Natural killer cell (primary cell): Measurements from ENCODE around the gene PSORS1C1. TPM values are rescaled to one million over a fixed set of nuclear protein-coding genes. Genes with fewer than 3 reads are reported as not detected.

Experiments used
- ATAC-seq, 3 donors: fragments of 150-1000 bp in 2 of 3; fragments of 200-7000 bp in 1 of 3; cut with Tn5 transposase; 1 replicate in 1 of 3; 2 replicates in 2 of 3; pipeline ENCODE4 v1.10.0; 2021; ENCODE audit warnings: mild to moderate bottlenecking in 2 of 3, moderate library complexity in 2 of 3
- DNase-seq, 2 donors: peaks; one replicate each; pipeline versions ENCODE4 v3.0.0 to v3.0.0-alpha.2; 2013 to 2021; ENCODE audit warnings: mixed read lengths in 1 of 2
- H3K27ac ChIP-seq: one replicate; pipeline ENCODE4 v1.5.1; 2013; ENCODE audit warnings: mild to moderate bottlenecking, low read length
- H3K27me3 ChIP-seq: one replicate; pipeline ENCODE4 v1.6.1; 2013; ENCODE audit warnings: low read length; ENCODE audit not compliant: control insufficient read depth, insufficient read depth
- H3K36me3 ChIP-seq: one replicate; pipeline ENCODE4 v1.6.1; 2013; ENCODE audit warnings: low read length; ENCODE audit not compliant: control insufficient read depth, insufficient read depth
- H3K4me1 ChIP-seq: one replicate; pipeline ENCODE4 v1.6.1; 2013; ENCODE audit warnings: low read length; ENCODE audit not compliant: control insufficient read depth, insufficient read depth
- H3K4me3 ChIP-seq: one replicate; pipeline ENCODE4 v1.5.1; 2013; ENCODE audit warnings: low read length
- H3K9me3 ChIP-seq: one replicate; pipeline ENCODE4 v1.6.1; 2013; ENCODE audit warnings: low read length; ENCODE audit not compliant: control insufficient read depth, insufficient read depth
- H3K27ac Mint-ChIP-seq, 2 donors: one replicate each; pipeline ENCODE4 v1.8.0; 2022; ENCODE audit warnings: mild to moderate bottlenecking in 2 of 2, mixed read lengths in 2 of 2, moderate library complexity in 1 of 2
- H3K27me3 Mint-ChIP-seq, 2 donors: one replicate each; pipeline ENCODE4 v1.8.0; 2022; ENCODE audit warnings: low read depth in 2 of 2, mixed read lengths in 2 of 2
- H3K36me3 Mint-ChIP-seq: one replicate; pipeline ENCODE4 v1.8.0; 2022; ENCODE audit warnings: mixed read lengths
- H3K4me1 Mint-ChIP-seq, 2 donors: one replicate each; pipeline ENCODE4 v1.8.0; 2022; ENCODE audit warnings: mixed read lengths in 2 of 2
- H3K4me3 Mint-ChIP-seq: one replicate; pipeline ENCODE4 v1.8.0; 2022; ENCODE audit warnings: mild to moderate bottlenecking, moderate library complexity, mixed read lengths
- H3K9me3 Mint-ChIP-seq, 2 donors: one replicate each; pipeline ENCODE4 v1.8.0; 2022; ENCODE audit warnings: mixed read lengths in 2 of 2
- WGBS: methylation state at CpG from one replicate; pipeline ENCODE4 v1.1.7; 2013; ENCODE audit warnings: missing lambda C conversion rate; ENCODE audit not compliant: insufficient coverage; 5-methylcytosine and 5-hydroxymethylcytosine counted together
- intact Hi-C: fragments of 100-400 bp; cut with micrococcal nuclease; formaldehyde crosslinking; loops from one replicate; pipeline ENCODE4 v1.14.2; 2022
- total RNA-seq, 4 donors: library from RNA; stranded (reverse); fragments of 120-200 nt in 1 of 4; gene quantifications; one replicate each; pipeline versions ENCODE4 v1.2.3 to v1.2.4, GENCODE V29; 2013 to 2022
- TF ChIP-seq, protein P1 (sequence below): fragments of 200-600 bp; IDR thresholded peaks from one replicate; pipeline ENCODE4 v1.8.0; 2022; ENCODE audit warnings: antibody characterized with exemption

The PSORS1C1 gene
- total RNA-seq, 3 donors from 2014 or later (not counting 1 experiment from before 2014, with no cell fraction given): not detected

DNA sequence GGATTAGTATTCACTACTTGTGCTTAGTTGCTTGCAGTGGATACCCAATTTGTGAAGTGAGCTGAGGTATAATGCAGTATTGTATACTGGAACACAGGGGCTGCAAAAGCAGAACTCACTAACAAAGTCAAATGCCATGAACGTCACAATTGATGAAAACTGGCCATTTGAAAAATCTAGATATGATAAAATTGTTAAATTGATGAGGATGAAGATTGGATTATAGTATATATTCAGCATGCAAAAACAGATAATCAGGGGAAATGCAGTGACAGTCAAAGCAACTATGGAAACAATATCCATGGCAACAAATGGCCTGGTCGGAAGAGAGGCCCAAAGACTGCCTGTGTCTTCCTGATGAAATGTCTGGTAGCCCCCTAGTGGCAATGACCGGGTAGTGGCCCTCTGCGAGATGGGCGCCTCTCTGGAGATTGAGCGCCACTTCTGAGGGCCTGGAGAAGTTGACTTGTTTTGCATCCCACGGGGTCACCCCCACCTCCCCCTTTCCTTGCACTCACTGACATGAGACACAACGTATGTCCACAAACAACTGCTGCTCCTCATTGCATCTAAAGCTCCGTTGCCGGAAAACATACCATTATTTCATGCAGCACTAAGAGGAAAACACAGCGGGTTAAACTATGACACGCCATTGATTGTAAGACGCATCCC is 45.8 kb upstream of the PSORS1C1 start:
- Mint-ChIP-seq H3K36me3 (no peaks in the 10 kb centered on the region), H3K9me3 (no peaks in the 10 kb centered on the region), H3K4me1 (no peaks in the 10 kb centered on the region), H3K27ac (no peak overlapping the region), H3K4me3 (no peak overlapping the region), H3K27me3 (no peaks in the 10 kb centered on the region)
- Histone ChIP-seq H3K9me3 (no peaks in the 10 kb centered on the region), H3K36me3 (no peaks in the 10 kb centered on the region), H3K27ac (no peak overlapping the region), H3K4me3 (no peak overlapping the region), H3K27me3 (no peaks in the 10 kb centered on the region), H3K4me1 (no peaks in the 10 kb centered on the region)
- TF ChIP-seq, protein P1, sequence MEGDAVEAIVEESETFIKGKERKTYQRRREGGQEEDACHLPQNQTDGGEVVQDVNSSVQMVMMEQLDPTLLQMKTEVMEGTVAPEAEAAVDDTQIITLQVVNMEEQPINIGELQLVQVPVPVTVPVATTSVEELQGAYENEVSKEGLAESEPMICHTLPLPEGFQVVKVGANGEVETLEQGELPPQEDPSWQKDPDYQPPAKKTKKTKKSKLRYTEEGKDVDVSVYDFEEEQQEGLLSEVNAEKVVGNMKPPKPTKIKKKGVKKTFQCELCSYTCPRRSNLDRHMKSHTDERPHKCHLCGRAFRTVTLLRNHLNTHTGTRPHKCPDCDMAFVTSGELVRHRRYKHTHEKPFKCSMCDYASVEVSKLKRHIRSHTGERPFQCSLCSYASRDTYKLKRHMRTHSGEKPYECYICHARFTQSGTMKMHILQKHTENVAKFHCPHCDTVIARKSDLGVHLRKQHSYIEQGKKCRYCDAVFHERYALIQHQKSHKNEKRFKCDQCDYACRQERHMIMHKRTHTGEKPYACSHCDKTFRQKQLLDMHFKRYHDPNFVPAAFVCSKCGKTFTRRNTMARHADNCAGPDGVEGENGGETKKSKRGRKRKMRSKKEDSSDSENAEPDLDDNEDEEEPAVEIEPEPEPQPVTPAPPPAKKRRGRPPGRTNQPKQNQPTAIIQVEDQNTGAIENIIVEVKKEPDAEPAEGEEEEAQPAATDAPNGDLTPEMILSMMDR: peak; percentile 62
- intact Hi-C loops: no loop called here
- WGBS: 51% methylated on average over 12 of the region's 13 CpGs
- DNase-seq: peak; percentile 21 to 85
- ATAC-seq: peak; percentile 77 to 98 (median 84)

DNA sequence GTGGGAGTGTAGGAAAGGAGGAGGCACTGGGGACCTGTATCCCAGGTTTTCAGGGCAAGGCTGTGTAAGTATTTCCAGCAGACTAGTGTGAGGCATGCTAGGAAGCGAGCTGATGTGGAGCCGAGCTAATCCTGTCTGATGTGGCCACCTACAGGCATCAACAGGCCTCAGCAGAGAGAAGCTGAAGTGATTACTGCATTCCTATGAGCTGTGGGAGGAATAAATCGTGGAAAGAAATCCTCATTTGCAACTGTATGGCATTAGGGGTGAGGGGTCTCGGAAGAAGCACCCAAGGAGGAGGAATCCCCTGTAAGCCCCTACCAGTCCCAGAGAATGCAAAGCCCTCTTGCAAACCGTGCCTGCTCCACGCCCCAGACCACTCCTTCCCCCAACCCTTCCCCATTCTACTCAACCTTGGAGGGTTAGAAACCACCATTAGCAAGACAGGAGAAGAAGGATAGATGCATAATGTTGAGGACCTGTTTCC is 43.8 kb upstream of the PSORS1C1 start:
- ATAC-seq: no peak
- intact Hi-C loops: no loop called here
- Histone ChIP-seq H3K27me3 (no peaks in the 10 kb centered on the region), H3K4me1 (no peaks in the 10 kb centered on the region), H3K9me3 (no peaks in the 10 kb centered on the region), H3K4me3 (no peak overlapping the region), H3K27ac (no peak overlapping the region), H3K36me3 (no peaks in the 10 kb centered on the region)
- WGBS: 66% methylated on average over 4 of the region's 6 CpGs
- Mint-ChIP-seq H3K27ac (no peak overlapping the region), H3K9me3 (no peaks in the 10 kb centered on the region), H3K36me3 (no peaks in the 10 kb centered on the region), H3K27me3 (no peaks in the 10 kb centered on the region), H3K4me1 (no peaks in the 10 kb centered on the region), H3K4me3 (no peak overlapping the region)
- TF ChIP-seq, protein P1: no peak
- no peak for DNase-seq

GRCh38 chr6:31074401-31074800 is 40.2 kb upstream of the PSORS1C1 start:
- no peaks in the 10 kb centered on the region for H3K36me3 Mint-ChIP-seq
- intact Hi-C loops: no loop called here
- Histone ChIP-seq H3K27me3 (no peaks in the 10 kb centered on the region), H3K4me1 (peaks cover 2% of the 10 kb centered on the region), H3K4me3 (no peak overlapping the region), H3K27ac (no peak overlapping the region), H3K36me3 (no peaks in the 10 kb centered on the region), H3K9me3 (no peaks in the 10 kb centered on the region)
- peaks cover 0 to 2% of the 10 kb centered on the region in 2 donors for H3K4me1 Mint-ChIP-seq
- 81% methylated on average over 4 of the region's 4 CpGs for WGBS
- ATAC-seq (no peak), DNase-seq (no peak)
- TF ChIP-seq, protein P1: no peak
- H3K4me3 Mint-ChIP-seq: no peak overlapping the region
- H3K27me3 Mint-ChIP-seq: no peaks in the 10 kb centered on the region
- H3K9me3 Mint-ChIP-seq: no peaks in the 10 kb centered on the region
- H3K27ac Mint-ChIP-seq: no peak overlapping the region

- no peaks in the 10 kb centered on the region for H3K36me3 ChIP-seq
- TF ChIP-seq, protein P1: no peak
- peaks cover 8% of the 10 kb centered on the region for H3K4me1 ChIP-seq
- H3K4me3 Mint-ChIP-seq: no peak overlapping the region
- H3K27ac Mint-ChIP-seq: no peak overlapping the region
- H3K27me3 ChIP-seq: no peaks in the 10 kb centered on the region
- H3K27ac ChIP-seq: no peak overlapping the region
- no peak for DNase-seq
- H3K4me3 ChIP-seq: no peak overlapping the region
- WGBS: 70% methylated on average over 1 of the region's 1 CpG
- H3K36me3 Mint-ChIP-seq: no peaks in the 10 kb centered on the region
- intact Hi-C loops: no loop called here
- no peaks in the 10 kb centered on the region for H3K9me3 ChIP-seq
- H3K9me3 Mint-ChIP-seq: no peaks in the 10 kb centered on the region
- peaks cover 3 to 8% of the 10 kb centered on the region in 2 donors for H3K27me3 Mint-ChIP-seq
- no peak for ATAC-seq
- peaks cover 0 to 9% of the 10 kb centered on the region in 2 donors for H3K4me1 Mint-ChIP-seq
Observed at GRCh38 chr6:31075528-31075927, 39.1 kb upstream of the PSORS1C1 start.
